HG03378 (cell line): Measurements from ENCODE around the gene PCK1.

ENCODE experiments used
- ATAC-seq: cut with Tn5 transposase; IDR thresholded peaks from one replicate; pipeline ENCODE4 v1.9.1; 2021; ENCODE audit warnings: mild to moderate bottlenecking, moderate library complexity; ENCODE audit not compliant: unreplicated experiment

Gene PCK1

DNA sequence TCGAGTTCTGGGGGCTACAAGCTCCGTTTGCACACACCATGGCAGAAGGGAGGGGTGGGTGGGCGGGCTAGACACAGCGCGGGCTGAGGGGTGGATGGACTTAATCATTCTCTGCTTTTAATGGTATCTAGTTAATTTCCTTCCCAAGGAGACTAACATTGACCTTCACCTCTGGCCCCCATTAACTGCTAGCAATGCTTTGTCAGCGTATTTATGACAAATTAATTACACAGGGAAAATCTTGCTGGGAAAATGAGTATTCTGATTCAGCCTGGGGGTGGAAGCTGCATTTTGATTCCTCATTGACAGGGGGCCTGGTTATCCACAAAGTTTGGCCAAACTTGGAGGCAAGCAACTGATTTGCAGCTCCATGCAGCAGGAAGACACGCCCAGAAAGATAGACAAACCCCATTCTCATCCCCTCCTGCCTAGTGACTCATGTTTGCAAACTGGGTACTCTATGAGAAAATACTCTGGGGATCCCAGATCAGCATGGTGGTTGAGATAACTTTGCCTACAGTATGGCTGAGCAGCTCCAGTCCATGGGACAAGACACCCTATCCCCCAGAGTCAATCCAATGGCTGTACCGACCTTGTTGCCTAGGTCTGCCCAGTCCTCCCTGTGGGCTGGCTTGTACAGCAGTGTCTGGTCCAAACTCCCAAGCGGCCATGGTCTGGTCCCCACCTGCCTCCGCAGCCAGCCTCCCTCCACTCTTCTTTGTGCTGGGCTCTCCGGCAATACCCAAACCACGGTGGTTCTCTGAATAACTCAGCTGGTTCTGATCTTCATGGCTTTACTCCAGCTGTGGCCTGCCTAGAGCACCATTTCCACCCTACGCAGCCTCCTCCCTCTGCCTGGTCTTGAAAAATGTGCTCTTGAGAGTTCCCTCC, 39.7 kb downstream of the PCK1 start:
- ATAC-seq, result no peak

DNA sequence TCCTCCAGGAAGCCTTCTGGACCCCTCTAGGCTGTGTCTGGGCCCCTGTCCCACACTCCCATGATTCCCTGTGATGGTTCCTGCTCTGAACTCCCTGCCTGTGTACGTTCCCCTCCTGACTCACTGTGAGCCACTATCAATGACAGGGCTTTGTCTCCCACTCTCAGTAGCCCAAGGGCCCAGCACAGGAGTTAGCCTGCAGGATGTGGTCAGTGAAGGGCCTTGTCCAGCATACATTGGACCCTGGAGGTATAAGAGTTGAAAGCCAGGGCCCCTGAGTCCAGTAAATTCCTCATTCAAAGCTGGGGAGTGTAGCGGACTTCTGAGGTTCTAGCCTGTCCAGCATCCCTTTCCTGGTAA, 40.3 kb downstream of the PCK1 start:
- ATAC-seq, result no peak

DNA sequence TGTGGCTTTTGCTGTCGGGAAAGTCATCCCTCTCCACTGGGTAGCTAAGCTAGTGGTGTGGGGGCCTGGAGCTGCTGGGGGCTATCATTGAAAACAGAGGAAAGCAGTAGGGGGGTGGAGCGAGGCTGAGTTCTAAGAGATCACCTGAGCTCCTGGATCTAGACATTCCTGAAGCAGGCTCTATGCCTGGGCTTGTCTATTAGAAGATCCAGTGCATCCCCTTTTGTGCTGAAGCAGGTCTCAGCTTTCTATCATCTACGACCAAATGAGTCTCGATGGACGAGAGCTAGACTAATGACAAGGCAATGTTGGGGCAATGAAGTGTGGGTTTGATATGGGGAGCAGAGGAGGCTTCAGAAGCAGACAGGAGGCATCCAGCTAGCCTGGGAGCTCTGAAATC, 40.8 kb downstream of the PCK1 start:
- ATAC-seq, result no peak

DNA sequence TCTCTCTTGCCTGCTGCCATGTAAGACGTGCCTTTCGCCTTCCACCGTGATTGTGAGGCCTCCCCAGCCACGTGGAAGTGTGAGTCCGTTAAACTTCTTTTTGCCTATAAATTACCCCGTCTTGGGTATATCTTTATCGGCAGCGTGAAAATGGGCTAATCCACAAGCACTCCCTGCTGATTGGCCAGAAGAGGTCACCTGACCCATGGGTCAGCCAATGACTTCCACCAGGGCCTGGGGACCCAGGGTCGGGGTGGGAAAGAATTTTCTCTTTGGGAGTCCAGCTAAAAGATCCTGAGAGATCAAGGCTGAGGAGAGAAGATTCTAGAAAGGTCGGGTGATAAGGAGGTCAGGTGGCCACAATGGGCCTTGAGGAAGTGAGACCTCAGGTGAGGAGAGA, 42.2 kb downstream of the PCK1 start:
- no peak for ATAC-seq

DNA sequence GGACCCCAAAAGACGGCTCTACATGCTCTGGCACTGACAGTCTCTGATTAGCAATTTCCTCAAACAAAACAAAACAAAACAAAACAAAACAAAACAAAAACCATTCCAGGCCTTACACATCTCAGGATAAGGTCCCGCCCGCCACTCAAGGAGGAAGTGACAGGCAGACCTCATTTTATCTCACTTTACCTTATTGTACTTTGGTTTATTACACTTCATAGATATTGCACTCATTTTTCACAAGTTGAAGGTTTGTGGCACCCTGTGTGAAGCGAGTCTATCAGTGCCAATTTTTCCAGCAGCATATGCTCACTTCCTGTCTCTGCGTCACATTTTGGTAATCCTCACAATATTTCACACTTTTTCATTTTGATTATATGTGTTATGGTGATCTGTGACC, 44.1 kb downstream of the PCK1 start:
- ATAC-seq, result no peak

DNA sequence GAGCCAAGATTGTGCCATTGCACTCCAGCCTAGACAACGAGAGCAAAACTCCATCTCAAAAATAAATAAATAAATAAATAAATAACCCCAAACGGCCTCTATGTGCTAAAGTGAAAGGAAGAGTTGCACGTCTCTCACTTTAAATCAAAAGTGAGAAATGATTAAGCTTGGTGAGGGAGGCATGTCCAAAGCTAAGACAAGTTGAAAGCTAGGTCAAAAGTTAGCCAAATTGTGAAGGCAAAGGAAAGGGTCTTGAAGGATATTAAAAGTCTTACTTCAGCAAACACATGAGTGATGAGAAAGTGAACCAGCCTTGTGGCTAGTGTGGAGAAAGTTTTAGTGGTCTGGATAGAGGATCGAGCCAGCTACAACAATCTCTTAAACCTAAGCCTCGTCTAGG, 45.0 kb downstream of the PCK1 start:
- ATAC-seq, result no peak

DNA sequence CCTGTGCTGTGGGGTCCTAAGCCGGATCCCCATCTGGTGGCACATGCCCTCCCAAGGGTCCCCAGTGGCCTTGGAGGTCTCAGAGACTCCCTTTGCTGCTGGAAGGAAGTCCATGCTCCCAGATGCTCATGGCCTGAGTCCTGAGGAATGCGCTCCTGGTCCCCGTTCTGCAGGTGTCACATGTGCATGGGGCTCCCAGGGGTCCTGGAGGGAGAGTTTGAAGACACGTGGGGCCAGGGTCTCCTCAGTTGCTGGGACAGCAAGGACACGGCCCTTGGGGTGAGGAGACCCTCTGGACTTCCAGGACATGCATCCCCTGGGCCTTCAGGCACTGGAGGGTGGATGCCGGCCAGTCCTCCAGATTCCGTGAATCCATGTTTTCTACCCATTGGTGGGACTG, 47.6 kb downstream of the PCK1 start:
- ATAC-seq, result no peak

DNA sequence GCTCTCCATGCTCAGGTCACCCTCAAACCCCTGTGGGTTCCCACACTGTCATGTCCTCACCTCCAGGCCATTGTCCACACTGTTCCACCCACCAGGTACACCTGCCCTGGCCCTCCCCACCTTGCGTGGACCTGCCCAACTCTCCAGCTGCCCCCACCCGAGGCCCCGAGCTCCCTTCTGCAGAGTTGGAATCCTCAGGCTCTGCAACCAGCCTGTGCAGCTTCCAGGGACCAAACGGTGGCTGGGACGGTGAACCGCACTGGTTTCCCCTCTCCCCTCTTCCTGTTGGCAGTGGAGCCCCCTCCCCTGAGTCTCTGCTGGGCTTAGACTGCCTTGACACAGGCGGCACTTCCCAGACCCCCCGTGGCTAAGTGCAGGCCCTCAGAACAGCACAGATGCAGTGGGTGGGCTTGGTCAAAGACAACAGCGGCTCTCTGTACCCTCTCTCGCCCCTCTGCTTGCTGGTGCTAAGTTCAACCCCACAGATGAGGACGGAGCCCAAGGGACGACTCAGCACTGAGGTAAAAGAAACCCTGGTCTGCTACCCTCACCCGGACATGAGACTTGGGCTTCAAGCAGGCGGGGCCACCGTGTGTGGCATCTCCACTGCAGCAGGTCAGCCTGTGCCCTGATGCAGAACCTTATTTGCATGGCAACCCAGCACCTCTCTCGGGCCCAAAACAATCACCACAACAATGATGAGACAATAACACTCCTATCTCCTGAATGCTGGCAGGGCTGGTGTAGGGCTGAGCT, 48.4 kb downstream of the PCK1 start:
- ATAC-seq, result no peak

DNA sequence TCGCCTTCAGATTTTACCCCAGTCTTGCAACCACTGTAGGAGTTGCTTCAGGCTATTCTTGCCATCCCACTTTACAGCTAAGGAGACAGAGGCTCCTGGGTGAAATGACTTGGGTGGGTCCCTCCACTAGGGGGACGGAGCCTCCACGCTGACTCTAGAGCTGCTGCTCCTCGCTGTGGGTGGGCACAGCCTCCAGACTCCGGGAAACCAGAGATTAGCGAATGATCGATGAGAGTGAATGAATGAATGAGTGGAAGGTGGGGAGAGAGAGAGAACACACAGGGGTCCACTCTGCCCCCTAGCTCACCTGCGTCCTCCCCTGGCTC, 48.9 kb downstream of the PCK1 start:
- ATAC-seq, result no peak

DNA sequence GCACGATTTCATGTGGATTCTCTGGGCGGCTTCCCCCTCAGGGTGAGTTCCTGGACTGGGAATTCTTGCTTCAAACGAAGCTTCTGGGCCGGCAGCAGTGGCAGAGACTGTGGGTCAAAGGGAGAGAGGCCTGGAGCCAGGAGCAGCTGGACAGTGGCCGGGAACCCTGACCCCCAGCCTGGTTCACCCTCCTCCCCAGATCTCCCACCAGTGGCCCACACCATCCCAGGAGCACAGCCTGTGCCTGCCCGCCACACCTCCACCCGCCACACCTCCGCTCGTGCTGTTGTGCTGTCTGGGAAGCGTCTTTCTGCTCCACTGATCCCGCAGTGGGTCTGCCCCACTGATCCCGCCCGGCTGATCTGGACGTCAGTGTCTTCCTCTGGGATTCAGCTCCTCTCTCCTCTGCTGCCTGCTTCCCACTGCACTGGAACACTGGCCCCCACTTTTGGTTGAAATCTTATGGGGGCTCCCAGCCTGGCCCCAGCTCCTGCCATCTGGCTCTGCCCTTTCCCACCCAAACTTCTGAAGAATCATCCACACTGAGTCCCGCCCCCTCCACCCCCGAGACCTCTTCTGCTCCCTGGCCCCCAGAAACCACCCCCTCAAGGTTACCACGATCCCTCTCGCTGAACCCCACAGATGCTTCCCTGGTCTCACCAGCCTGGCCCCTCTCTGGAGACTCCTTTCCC, 49.5 kb downstream of the PCK1 start:
- ATAC-seq, result no peak

DNA sequence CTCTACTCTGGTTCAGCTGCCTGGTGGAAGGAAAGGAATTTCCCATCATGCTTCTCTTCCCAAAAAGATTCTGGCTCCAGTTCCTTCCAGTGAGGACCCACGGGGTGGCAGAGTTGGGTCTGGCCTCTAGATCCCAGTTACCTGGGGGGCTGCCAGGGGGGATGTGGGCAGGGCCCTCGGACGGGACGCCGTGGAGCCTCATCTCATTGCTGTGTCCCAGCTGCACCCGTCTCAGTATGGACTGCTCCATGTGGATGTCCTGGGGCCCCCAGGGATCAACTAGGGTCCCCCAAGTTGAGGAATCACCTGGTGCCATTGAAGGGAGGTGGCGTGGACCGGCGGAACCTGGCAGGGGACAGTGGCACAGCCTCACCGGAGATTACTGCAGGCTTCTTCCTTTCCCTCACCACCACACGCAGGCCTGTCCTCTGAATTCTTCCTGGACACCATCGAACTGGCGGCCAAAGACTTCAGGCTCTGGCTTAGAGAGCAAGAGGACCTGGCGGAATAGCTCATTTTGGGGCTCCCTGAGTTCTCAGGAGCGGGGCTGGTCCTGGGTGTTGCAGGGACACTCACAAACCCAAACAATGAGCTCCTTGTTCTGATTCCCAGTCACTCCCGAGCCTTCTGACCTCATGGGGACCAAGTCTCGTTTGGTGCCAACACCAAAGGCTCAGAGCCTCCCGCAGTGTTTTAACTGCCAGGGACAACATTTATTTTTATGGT, 50.8 kb downstream of the PCK1 start:
- no peak for ATAC-seq

DNA sequence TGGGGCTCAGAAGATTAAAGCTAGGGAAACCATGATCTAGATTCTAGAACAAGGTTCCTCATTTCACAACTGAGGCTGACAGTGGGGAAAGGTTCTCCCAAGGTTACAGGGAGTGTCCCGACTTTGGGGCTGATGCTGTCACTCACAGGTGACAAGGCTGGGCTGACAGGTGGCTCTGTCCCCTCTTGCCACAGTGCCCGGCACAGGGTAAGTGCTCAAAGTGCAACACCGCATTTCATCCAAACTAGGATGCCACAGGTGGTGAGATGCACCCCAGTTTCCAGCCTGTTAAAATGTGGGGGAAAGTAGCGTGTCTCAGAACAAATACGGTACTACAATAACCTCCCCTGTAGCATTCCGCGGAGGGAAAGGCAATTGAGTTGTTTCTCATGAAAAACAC, 51.5 kb downstream of the PCK1 start:
- no peak for ATAC-seq

DNA sequence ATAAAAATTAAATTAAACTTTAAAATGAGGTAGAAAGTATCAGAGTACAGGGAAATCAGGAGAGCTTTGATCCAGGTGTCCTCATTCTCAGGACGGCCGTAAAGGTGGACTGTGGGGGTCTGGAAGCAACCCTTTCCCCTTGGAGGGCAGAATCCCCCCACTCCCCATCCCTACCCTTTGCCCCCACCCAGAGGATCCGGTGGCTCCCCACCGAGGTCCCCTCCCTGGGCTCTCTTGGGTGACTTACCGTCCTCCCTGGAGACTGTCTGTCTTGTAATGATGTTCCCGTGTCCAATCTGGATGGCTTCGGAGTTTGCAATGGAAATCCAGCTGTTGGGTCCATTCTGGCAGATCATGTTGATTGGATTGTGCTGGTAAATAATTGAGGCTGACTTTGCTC, 52.0 kb downstream of the PCK1 start:
- ATAC-seq, result no peak

DNA sequence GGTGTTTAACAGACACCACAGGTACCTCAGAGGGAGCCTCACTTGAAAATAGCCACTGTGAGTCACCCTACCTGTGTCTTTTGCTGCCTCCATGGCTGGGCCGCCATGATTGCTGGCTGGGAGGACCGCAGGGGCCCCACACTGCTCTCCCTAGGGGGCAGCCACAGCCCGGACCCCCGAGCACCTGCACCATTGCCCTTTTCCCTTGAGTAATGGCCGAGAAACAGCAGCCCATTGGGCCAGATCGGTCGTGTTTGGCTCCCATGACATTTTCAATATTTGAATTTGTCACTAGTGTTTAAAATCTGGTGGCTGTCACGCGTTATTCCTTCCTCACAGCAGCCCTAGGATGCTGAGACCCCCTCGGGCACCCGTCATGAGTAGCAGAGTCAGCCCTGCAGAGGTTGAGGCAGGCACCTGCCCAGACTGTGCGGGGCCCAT, 52.6 kb downstream of the PCK1 start:
- no peak for ATAC-seq

DNA sequence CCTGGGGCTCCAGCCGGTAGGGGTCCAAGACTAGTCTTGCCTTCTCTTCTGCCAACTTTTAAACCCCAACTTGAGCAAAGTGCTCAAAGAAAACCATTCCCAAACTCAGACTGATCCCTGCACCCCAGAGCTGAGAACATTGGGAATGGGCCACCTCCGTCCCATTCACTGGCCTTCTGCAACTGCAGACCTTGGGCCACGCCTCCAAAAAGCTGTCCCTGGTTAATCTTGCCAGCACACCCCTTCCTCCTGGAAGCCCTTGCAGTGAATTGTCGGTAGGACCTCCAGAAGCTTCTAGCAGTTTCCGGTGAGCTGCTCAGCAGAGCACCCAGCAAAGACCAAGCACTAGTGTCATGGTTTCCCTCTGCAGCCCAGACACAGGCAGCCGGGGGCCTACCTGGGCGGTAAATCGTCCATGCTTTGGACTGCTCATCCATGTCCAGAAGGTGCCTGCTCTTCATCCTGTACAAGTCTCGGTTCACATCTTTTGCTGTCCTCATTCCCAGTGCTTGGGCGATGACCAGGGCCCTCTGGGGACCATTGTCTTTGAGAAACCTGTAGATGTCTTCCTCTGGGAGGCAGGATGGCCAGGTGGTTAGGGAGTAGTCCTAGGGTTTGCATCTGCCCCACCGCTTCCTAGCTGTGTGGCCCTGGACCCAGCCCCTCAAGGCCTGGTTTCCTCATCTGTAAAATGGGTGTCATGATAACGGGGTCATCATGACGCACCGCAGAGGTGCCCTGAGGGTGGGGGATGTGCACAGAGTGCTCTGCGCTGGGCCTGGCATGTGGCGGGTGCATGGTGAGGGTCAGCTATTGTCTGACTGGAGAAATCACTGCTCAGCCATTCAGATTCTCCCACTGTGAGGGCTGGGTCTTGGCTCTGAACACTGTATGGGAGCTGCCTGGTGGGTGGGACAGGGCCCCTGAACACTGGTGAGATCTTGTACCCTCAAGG, 53.9 kb downstream of the PCK1 start:
- ATAC-seq, result no peak

DNA sequence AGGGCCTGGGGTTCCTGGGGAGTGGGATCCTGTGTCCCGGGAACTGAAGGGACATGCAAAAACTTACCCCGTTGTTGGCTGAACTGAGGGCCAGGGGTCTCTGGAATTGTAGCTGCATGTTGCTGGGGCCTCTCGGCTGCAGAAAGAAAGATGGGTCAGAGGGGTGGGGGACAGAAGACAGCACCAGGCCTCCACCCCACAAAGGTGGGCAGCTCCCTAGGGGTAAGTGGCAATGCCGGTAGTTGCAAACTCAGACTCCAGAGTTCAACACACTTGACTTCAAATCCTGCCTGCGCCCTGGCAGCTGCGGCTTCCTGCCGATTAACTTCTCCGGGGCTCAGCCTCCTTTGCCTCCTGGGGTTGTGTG, 54.5 kb downstream of the PCK1 start:
- ATAC-seq, result no peak

DNA sequence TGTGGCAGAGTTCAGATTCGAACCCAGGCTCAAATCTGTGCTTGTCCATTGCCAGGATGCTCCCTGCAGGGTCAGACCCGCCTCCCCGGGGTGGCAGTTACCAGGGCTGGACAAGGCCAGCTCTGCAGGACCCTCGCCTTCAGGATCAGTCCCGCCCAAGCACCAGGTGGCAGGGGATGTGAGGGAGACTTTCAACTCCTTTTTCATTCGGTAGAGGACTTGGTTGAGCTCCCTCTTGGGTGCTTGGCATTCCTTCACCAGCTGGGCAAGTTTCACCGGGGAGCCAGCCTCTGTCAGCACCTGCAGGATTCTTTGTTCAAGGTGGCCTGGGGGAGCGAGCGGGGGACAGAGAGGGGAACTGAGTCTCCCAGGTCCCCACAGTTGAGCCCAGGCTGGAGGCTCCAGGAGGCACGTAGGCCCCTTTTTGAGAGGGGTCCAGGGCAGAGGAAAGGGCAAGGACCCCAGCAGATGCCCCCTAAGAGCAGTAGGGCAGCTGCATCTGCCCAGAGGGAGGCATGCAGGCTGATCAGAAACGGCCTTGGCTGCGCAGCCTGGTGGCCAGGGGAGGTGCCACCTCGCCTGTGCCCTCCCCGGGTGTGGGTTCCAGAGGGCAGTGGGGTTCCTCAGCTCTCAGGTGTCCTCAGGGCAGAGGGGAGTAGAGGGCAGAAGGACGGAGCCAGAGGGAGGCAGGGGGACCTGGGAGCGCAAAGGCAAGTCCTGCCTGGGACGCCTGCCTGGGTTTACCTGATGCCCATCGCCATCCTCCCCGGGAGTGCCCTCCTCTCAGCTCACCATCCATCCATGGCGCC, 55.4 kb downstream of the PCK1 start:
- ATAC-seq, result no peak

DNA sequence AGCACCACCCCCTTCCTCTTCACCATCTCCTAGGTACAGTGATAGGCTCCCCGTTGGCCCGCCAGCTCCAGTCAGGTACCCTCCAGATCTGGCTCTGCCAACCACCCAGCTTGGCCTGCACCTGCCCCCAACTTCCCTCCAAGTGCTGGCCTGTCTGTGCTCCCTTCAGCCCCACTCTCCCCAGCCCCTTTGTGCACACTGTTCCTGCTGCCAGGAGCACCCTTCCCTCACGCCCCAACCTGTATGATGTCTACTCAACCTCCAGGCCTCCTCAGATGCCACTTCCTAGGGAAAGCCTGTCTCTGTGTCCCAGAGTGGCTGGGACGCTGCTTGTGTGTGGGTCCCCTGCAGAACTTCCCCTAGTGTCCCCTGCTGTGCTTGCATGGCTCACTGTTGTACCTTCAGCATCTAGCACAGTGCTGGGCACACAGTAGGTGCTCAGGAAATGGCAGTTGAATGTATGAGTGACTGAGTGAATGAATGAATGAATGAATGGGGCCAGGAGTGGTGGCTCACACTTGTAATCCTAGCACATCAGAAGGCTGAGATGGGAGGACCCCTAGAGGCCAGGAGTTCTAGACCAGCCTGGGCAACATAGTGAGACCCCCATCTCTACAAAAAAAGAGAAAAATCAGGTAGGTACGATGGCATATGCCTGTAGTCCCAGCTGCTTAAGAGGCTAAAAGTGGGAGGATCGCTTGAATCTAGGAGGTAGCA, 56.3 kb downstream of the PCK1 start:
- no peak for ATAC-seq
